ENCODE data around the gene ANKRD6.

- no peak for TF ChIP-seq CTCF (IDR thresholded peaks at IDR 0.05)
- no peak for TF ChIP-seq MXI1 (IDR thresholded peaks at IDR 0.05; ENCODE audit: low read depth, low read length)
- TF ChIP-seq, protein P1, sequence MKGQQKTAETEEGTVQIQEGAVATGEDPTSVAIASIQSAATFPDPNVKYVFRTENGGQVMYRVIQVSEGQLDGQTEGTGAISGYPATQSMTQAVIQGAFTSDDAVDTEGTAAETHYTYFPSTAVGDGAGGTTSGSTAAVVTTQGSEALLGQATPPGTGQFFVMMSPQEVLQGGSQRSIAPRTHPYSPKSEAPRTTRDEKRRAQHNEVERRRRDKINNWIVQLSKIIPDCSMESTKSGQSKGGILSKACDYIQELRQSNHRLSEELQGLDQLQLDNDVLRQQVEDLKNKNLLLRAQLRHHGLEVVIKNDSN (IDR thresholded peaks at IDR 0.05; ENCODE audit: borderline replicate concordance, low read depth), result no peak
- no peak for TF ChIP-seq POLR2AphosphoS5 (IDR thresholded peaks at IDR 0.05; ENCODE audit: low read depth, low read length)
- no peak for TF ChIP-seq GATA2 (CRISPR knock-in tag; IDR thresholded peaks at IDR 0.05)
- no peak for TF ChIP-seq EZH2phosphoT487 (IDR thresholded peaks at IDR 0.05; ENCODE audit: borderline replicate concordance, low read depth)
- TF ChIP-seq, protein P2, sequence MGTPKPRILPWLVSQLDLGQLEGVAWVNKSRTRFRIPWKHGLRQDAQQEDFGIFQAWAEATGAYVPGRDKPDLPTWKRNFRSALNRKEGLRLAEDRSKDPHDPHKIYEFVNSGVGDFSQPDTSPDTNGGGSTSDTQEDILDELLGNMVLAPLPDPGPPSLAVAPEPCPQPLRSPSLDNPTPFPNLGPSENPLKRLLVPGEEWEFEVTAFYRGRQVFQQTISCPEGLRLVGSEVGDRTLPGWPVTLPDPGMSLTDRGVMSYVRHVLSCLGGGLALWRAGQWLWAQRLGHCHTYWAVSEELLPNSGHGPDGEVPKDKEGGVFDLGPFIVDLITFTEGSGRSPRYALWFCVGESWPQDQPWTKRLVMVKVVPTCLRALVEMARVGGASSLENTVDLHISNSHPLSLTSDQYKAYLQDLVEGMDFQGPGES (IDR thresholded peaks at IDR 0.05; ENCODE audit: low read depth, low read length), result no peak
- no peak for TF ChIP-seq RXRA (IDR thresholded peaks at IDR 0.05; ENCODE audit: borderline replicate concordance, low read depth)
Observed at GRCh38 chr6:89640804-89641203, 207.9 kb downstream of the ANKRD6 start.
